Prostate gland (tissue), 2 donors: ENCODE data around the gene GSE1. TPM values are rescaled to one million over a fixed set of nuclear protein-coding genes. Genes with fewer than 3 reads are reported as not detected.

ENCODE experiments used
- DNase-seq: peaks from one replicate; pipeline ENCODE4 v3.0.0-alpha.2; 2019; ENCODE audit warnings: low spot score
- H3K27ac ChIP-seq, 2 donors: fragments of 200-600 bp; sonication (generic); 2 replicates each; pipeline ENCODE4 v1.5.1; 2017 to 2019
- H3K27me3 ChIP-seq: fragments of 200-600 bp; sonication (generic); replicated peaks from 2 replicates; pipeline ENCODE4 v1.5.1; 2019; ENCODE audit not compliant: insufficient read depth
- H3K36me3 ChIP-seq, 2 donors: fragments of 200-600 bp; sonication (generic); 1 replicate in 1 of 2; 2 replicates in 1 of 2; pipeline versions ENCODE4 v1.5.1 to v1.8.1; 2017 to 2019
- H3K4me1 ChIP-seq: fragments of 200-600 bp; sonication (generic); replicated peaks from 2 replicates; pipeline ENCODE4 v1.5.1; 2019
- H3K4me3 ChIP-seq, 2 donors: fragments of 200-600 bp; sonication (generic); 2 replicates each; pipeline ENCODE4 v1.5.1; 2017 to 2019
- H3K9me3 ChIP-seq: fragments of 200-600 bp; sonication (generic); 2 replicates; pipeline ENCODE4 v1.5.1; 2017
- CTCF ChIP-seq, 4 experiments: fragments of 200-600 bp in 2 of 4; fragments of 450-650 bp in 2 of 4; sonication (generic) in 2 of 4; IDR thresholded peaks; 1 replicate in 3 of 4; 2 replicates in 1 of 4; pipeline ENCODE4 v1.5.1; 2016 to 2019; ENCODE audit warnings: antibody characterized with exemption in 4 of 4, mild to moderate bottlenecking in 2 of 4, moderate library complexity in 2 of 4
- POLR2A ChIP-seq: fragments of 450-650 bp; IDR thresholded peaks from one replicate; pipeline ENCODE4 v1.6.1; 2016; ENCODE audit warnings: antibody characterized with exemption, mild to moderate bottlenecking
- POLR2AphosphoS5 ChIP-seq: sonication (generic); formaldehyde crosslinking; IDR thresholded peaks from one replicate; pipeline ENCODE4 v1.6.1; 2017; ENCODE audit warnings: antibody characterized with exemption
- WGBS: methylation state at CpG from one replicate; pipeline ENCODE4 v1.1.5; 2018; 5-methylcytosine and 5-hydroxymethylcytosine counted together
- intact Hi-C: fragments of 100-400 bp; cut with DNase I; formaldehyde crosslinking; loops from one replicate; pipeline ENCODE4 v1.14.2; 2022
- total RNA-seq, 2 donors: library from RNA; depleted of rRNA; stranded (reverse); fragments of >200 nt; gene quantifications; one replicate each; pipeline ENCODE4 v1.1.0, GENCODE V29; 2016

Gene GSE1
- total RNA-seq, 2 donors from 2014 or later = 41.4 to 146 TPM

- H3K4me3 ChIP-seq = no peak overlapping the region
- no peaks in the 10 kb centered on the region for H3K9me3 ChIP-seq
- intact Hi-C loops = no loop called here
- no peaks in the 10 kb centered on the region for H3K36me3 ChIP-seq
- DNase-seq = no peak
- no peaks in the 10 kb centered on the region for H3K4me1 ChIP-seq
- TF ChIP-seq POLR2AphosphoS5 (no peak), POLR2A (no peak), CTCF (IDR thresholded peaks at IDR 0.05) (no peak)
- no peaks in the 10 kb centered on the region for H3K27me3 ChIP-seq
- 36% methylated on average over 16 of the region's 16 CpGs for WGBS
- H3K27ac ChIP-seq = no peak overlapping the region
Observed at GRCh38 chr16:85696781-85697180, 83.7 kb downstream of the GSE1 start.

- H3K9me3 ChIP-seq = no peaks in the 10 kb centered on the region
- 50% methylated on average over 14 of the region's 14 CpGs for WGBS
- TF ChIP-seq POLR2AphosphoS5 = no peak
- TF ChIP-seq POLR2A = no peak
- TF ChIP-seq CTCF (IDR thresholded peaks at IDR 0.05) = no peak
- intact Hi-C loops = no loop called here
- no peaks in the 10 kb centered on the region for H3K4me1 ChIP-seq
- H3K27ac ChIP-seq = no peak overlapping the region
- H3K4me3 ChIP-seq = no peak overlapping the region
- no peaks in the 10 kb centered on the region for H3K36me3 ChIP-seq
- no peak for DNase-seq
- H3K27me3 ChIP-seq = no peaks in the 10 kb centered on the region
Observed at GRCh38 chr16:85697431-85697830, 84.3 kb downstream of the GSE1 start.

- H3K27ac ChIP-seq = no peak overlapping the region
- 88% methylated on average over 7 of the region's 7 CpGs for WGBS
- H3K4me1 ChIP-seq = no peaks in the 10 kb centered on the region
- no peaks in the 10 kb centered on the region for H3K36me3 ChIP-seq
- TF ChIP-seq POLR2A = no peak
- no peak for TF ChIP-seq POLR2AphosphoS5
- TF ChIP-seq CTCF (IDR thresholded peaks at IDR 0.05) = no peak
- no peaks in the 10 kb centered on the region for H3K9me3 ChIP-seq
- no peak for DNase-seq
- no peak overlapping the region for H3K4me3 ChIP-seq
- H3K27me3 ChIP-seq = no peaks in the 10 kb centered on the region
- intact Hi-C loops = no loop called here
Observed at GRCh38 chr16:85698459-85698891, 85.4 kb downstream of the GSE1 start.

- no peaks in the 10 kb centered on the region for H3K27me3 ChIP-seq
- no peak overlapping the region for H3K4me3 ChIP-seq
- intact Hi-C loops = no loop called here
- no peaks in the 10 kb centered on the region for H3K36me3 ChIP-seq
- TF ChIP-seq POLR2A = no peak
- H3K27ac ChIP-seq = no peak overlapping the region
- no peaks in the 10 kb centered on the region for H3K4me1 ChIP-seq
- H3K9me3 ChIP-seq = no peaks in the 10 kb centered on the region
- DNase-seq = no peak
- 77% methylated on average over 12 of the region's 12 CpGs for WGBS
Observed at GRCh38 chr16:85698935-85699558, 85.9 kb downstream of the GSE1 start.

- no peak for DNase-seq
- intact Hi-C loops = no loop called here
- H3K27ac ChIP-seq = no peak overlapping the region
- no peak overlapping the region for H3K4me3 ChIP-seq
- WGBS = 72% methylated on average over 7 of the region's 7 CpGs
- H3K9me3 ChIP-seq = no peaks in the 10 kb centered on the region
- no peaks in the 10 kb centered on the region for H3K36me3 ChIP-seq
- no peaks in the 10 kb centered on the region for H3K27me3 ChIP-seq
- no peaks in the 10 kb centered on the region for H3K4me1 ChIP-seq
- TF ChIP-seq POLR2A (no peak), POLR2AphosphoS5 (no peak), CTCF (IDR thresholded peaks at IDR 0.05) (no peak)
Observed at GRCh38 chr16:85699628-85700027, 86.5 kb downstream of the GSE1 start.
